MM.1S (cell line): ENCODE measurements around the gene LMNTD1.
"Not testable (repeated sequence)": the region's sequence is repeated elsewhere in the genome, so short reads cannot be mapped to it uniquely, and the experiment has no call there.

ENCODE experiments used
- DNase-seq: peaks from one replicate; pipeline ENCODE4 v3.0.0-alpha.2; 2015
- H2AFZ ChIP-seq: fragments of 300-600 bp; sonication (generic); 2 replicates; pipeline ENCODE4 v1.6.0; 2016; ENCODE audit warnings: antibody characterized with exemption, low read length
- H3F3A ChIP-seq: fragments of 300-600 bp; sonication (generic); 2 replicates; pipeline ENCODE4 v1.6.1; 2016; ENCODE audit warnings: mild to moderate bottlenecking, antibody characterized with exemption, low read length, moderate library complexity, mixed read lengths; ENCODE audit not compliant: insufficient read depth
- H3K27ac ChIP-seq: fragments of 300-600 bp; sonication (generic); 2 replicates; pipeline ENCODE4 v1.5.1; 2016; ENCODE audit warnings: mild to moderate bottlenecking, low read length
- H3K27me3 ChIP-seq: fragments of 300-600 bp; sonication (generic); replicated peaks from 2 replicates; pipeline ENCODE4 v1.6.0; 2016; ENCODE audit warnings: low read length; ENCODE audit not compliant: insufficient read depth
- H3K36me3 ChIP-seq: fragments of 300-600 bp; sonication (generic); replicated peaks from 2 replicates; pipeline ENCODE4 v1.6.1; 2016; ENCODE audit warnings: mild to moderate bottlenecking, low read length, mixed read lengths; ENCODE audit not compliant: insufficient read depth
- H3K4me1 ChIP-seq: fragments of 300-600 bp; sonication (generic); 2 replicates; pipeline ENCODE4 v1.6.1; 2016; ENCODE audit warnings: low read length, mixed read lengths
- H3K4me2 ChIP-seq: fragments of 300-600 bp; sonication (generic); 2 replicates; pipeline ENCODE4 v1.6.0; 2016; ENCODE audit warnings: low read depth, low read length
- H3K4me3 ChIP-seq: fragments of 300-600 bp; sonication (generic); 2 replicates; pipeline ENCODE4 v1.5.1; 2016; ENCODE audit warnings: low read length, mixed read lengths
- H3K79me2 ChIP-seq: fragments of 300-600 bp; sonication (generic); 2 replicates; pipeline ENCODE4 v1.6.1; 2016; ENCODE audit warnings: mixed run types, low read length, mixed read lengths
- H3K9ac ChIP-seq: fragments of 300-600 bp; sonication (generic); 2 replicates; pipeline ENCODE4 v1.6.1; 2016; ENCODE audit warnings: low read length, mixed read lengths
- H3K9me2 ChIP-seq: fragments of 300-600 bp; sonication (generic); replicated peaks from 2 replicates; pipeline ENCODE4 v1.6.1; 2016; ENCODE audit warnings: mild to moderate bottlenecking, low read length, mixed read lengths; ENCODE audit not compliant: insufficient read depth
- H3K9me3 ChIP-seq: fragments of 300-600 bp; sonication (generic); replicated peaks from 2 replicates; pipeline ENCODE4 v1.6.1; 2016; ENCODE audit warnings: mild to moderate bottlenecking, low read length, mixed read lengths; ENCODE audit not compliant: insufficient read depth
- H4K20me1 ChIP-seq: fragments of 300-600 bp; sonication (generic); 2 replicates; pipeline ENCODE4 v1.6.1; 2016; ENCODE audit warnings: mild to moderate bottlenecking, low read length, moderate library complexity, mixed read lengths; ENCODE audit not compliant: insufficient read depth
- CTCF ChIP-seq: fragments of 300-600 bp; sonication (generic); IDR thresholded peaks from 2 replicates; pipeline ENCODE4 v1.5.1; 2016; ENCODE audit warnings: antibody characterized with exemption, low read length, mixed read lengths
- EZH2 ChIP-seq: fragments of 300-600 bp; sonication (generic); optimal IDR thresholded peaks from 2 replicates; pipeline ENCODE3; 2017; ENCODE audit warnings: low read depth, mild to moderate bottlenecking, antibody characterized with exemption, low read length, mixed read lengths
- EZH2phosphoT487 ChIP-seq: fragments of 300-600 bp; sonication (generic); IDR thresholded peaks from 2 replicates; pipeline ENCODE4 v1.6.1; 2018; ENCODE audit warnings: antibody characterized with exemption, low read length

The LMNTD1 gene

GRCh38 chr12:25433581-25434325, 119.3 kb downstream of the LMNTD1 start:
- H3K27me3 ChIP-seq = no peaks in the 10 kb centered on the region
- H4K20me1 ChIP-seq = no peaks in the 10 kb centered on the region
- H3K4me2 ChIP-seq = no peak overlapping the region
- TF ChIP-seq EZH2 = no peak
- TF ChIP-seq CTCF = no peak
- no peak for TF ChIP-seq EZH2phosphoT487
- H3K36me3 ChIP-seq = no peaks in the 10 kb centered on the region
- DNase-seq = peak; percentile 8
- H3K9me3 ChIP-seq = no peaks in the 10 kb centered on the region
- peaks cover 21% of the 10 kb centered on the region for H3K4me1 ChIP-seq
- no peak overlapping the region for H3K9ac ChIP-seq
- no peaks in the 10 kb centered on the region for H3F3A ChIP-seq
- no peak overlapping the region for H3K27ac ChIP-seq
- H3K9me2 ChIP-seq = no peaks in the 10 kb centered on the region
- no peak overlapping the region for H3K4me3 ChIP-seq
- no peaks in the 10 kb centered on the region for H3K79me2 ChIP-seq
- no peak overlapping the region for H2AFZ ChIP-seq

- Histone ChIP-seq H3K4me2 (no peak overlapping the region), H3K9me2 (no peaks in the 10 kb centered on the region), H2AFZ (no peak overlapping the region), H3K79me2 (no peaks in the 10 kb centered on the region), H3K4me1 (peaks cover 21% of the 10 kb centered on the region), H3K4me3 (no peak overlapping the region), H3F3A (no peaks in the 10 kb centered on the region), H3K27me3 (no peaks in the 10 kb centered on the region), H3K36me3 (no peaks in the 10 kb centered on the region), H3K9me3 (no peaks in the 10 kb centered on the region), H3K27ac (no peak overlapping the region), H3K9ac (no peak overlapping the region), H4K20me1 (no peaks in the 10 kb centered on the region)
- TF ChIP-seq CTCF (no peak), EZH2phosphoT487 (no peak), EZH2 (no peak)
- DNase-seq = no peak
These were observed 120.1 kb downstream of the LMNTD1 start for GRCh38 chr12:25433024-25433423.

GRCh38 chr12:25427337-25428249, 125.5 kb downstream of the LMNTD1 start:
- no peaks in the 10 kb centered on the region for H3F3A ChIP-seq
- H4K20me1 ChIP-seq = no peaks in the 10 kb centered on the region
- H3K4me3 ChIP-seq = no peak overlapping the region
- no peak overlapping the region for H3K27ac ChIP-seq
- no peak for TF ChIP-seq CTCF
- TF ChIP-seq EZH2 = no peak
- no peak for TF ChIP-seq EZH2phosphoT487
- no peak overlapping the region for H3K9ac ChIP-seq
- H3K4me2 ChIP-seq = no peak overlapping the region
- H3K9me2 ChIP-seq = no peaks in the 10 kb centered on the region
- H3K79me2 ChIP-seq = no peaks in the 10 kb centered on the region
- H3K27me3 ChIP-seq = no peaks in the 10 kb centered on the region
- H3K9me3 ChIP-seq = no peaks in the 10 kb centered on the region
- no peak for DNase-seq
- H3K4me1 ChIP-seq = peaks cover 11% of the 10 kb centered on the region; the same call in 1 of the 2 replicates
- no peak overlapping the region for H2AFZ ChIP-seq
- no peaks in the 10 kb centered on the region for H3K36me3 ChIP-seq

DNA sequence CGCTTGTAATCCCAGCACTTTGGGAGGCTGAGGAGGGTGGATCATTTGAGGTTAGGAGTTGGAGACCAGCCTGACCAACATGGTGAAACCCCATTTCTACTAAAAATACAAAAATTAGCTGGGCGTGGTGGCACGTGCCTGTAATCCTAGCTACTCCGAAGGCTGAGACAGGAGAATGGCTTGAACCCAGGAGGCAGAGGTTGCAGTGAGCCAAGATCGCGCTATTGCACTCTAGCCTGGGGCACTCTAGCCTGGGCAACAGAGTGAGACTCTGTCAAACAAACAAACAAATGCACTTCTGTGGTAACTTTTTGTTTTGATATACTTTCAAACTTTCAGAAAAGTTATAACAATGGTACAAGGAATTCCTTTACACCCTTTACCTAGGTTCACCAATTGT, 126.3 kb downstream of the LMNTD1 start:
- not testable (repeated sequence) for H3K27ac ChIP-seq, H3K4me2 ChIP-seq, H3K79me2 ChIP-seq, H3K9me2 ChIP-seq, H3K9ac ChIP-seq, DNase-seq, H3K36me3 ChIP-seq, H2AFZ ChIP-seq, H4K20me1 ChIP-seq, H3K27me3 ChIP-seq, H3K4me3 ChIP-seq, H3F3A ChIP-seq, H3K9me3 ChIP-seq
- peaks cover 11% of the 10 kb centered on the region; the same call in 1 of the 2 replicates for H3K4me1 ChIP-seq
